Thyroid gland (tissue), 4 donors: ENCODE data around the gene METTL1. TPM values are rescaled to one million over a fixed set of nuclear protein-coding genes. Genes with fewer than 3 reads are reported as not detected.

ENCODE experiments used
- DNase-seq, 2 donors: peaks; one replicate each; pipeline ENCODE4 v3.0.0-alpha.2; 2019
- H3K27ac ChIP-seq, 3 donors: fragments of 200-600 bp; sonication (generic); 1 replicate in 2 of 3; 2 replicates in 1 of 3; pipeline ENCODE4 v1.5.1; 2016 to 2019; ENCODE audit warnings: mild to moderate bottlenecking in 1 of 3, moderate library complexity in 1 of 3
- H3K27me3 ChIP-seq: fragments of 200-600 bp; sonication (generic); one replicate; pipeline ENCODE4 v1.5.1; 2019
- H3K36me3 ChIP-seq, 2 donors: fragments of 200-600 bp; sonication (generic); one replicate each; pipeline ENCODE4 v1.5.1; 2016 to 2019
- H3K4me1 ChIP-seq, 2 donors: fragments of 200-600 bp; sonication (generic); one replicate each; pipeline ENCODE4 v1.5.1; 2017 to 2019
- H3K4me3 ChIP-seq, 3 donors: fragments of 200-600 bp; sonication (generic); replicated peaks in 1 of 3; 1 replicate in 2 of 3; 2 replicates in 1 of 3; pipeline ENCODE4 v1.5.1; 2016; ENCODE audit warnings: mild to moderate bottlenecking in 1 of 3
- H3K9me3 ChIP-seq: fragments of 200-600 bp; sonication (generic); one replicate; pipeline ENCODE4 v1.5.1; 2017
- POLR2A ChIP-seq, 2 donors: fragments of 450-650 bp; IDR thresholded peaks; one replicate each; pipeline ENCODE4 v1.6.1; 2017; ENCODE audit warnings: antibody characterized with exemption in 2 of 2, mild to moderate bottlenecking in 2 of 2, moderate library complexity in 1 of 2
- WGBS, 2 donors: methylation state at CpG; one replicate each; pipeline ENCODE4 v1.1.5; 2017; 5-methylcytosine and 5-hydroxymethylcytosine counted together
- intact Hi-C: fragments of 100-400 bp; cut with DNase I; formaldehyde crosslinking; loops from one replicate; pipeline ENCODE4 v1.15.1; 2023
- total RNA-seq, 4 donors: library from RNA; depleted of rRNA; stranded (reverse); fragments of >200 nt; gene quantifications; one replicate each; pipeline ENCODE4 v1.2.3, GENCODE V29; 2016
- TF ChIP-seq, protein P1 (sequence below), 6 experiments: fragments of 200-600 bp in 3 of 6; fragments of 450-650 bp in 3 of 6; sonication (generic) in 3 of 6; IDR thresholded peaks; one replicate each; pipeline ENCODE4 v1.5.1; 2016 to 2019; ENCODE audit warnings: antibody characterized with exemption in 6 of 6, mild to moderate bottlenecking in 2 of 6, inconsistent platforms in 1 of 6, moderate library complexity in 1 of 6

METTL1 gene
- total RNA-seq, 4 donors from 2014 or later = 7.9 to 24.5 (median 13.1) TPM

GRCh38 chr12:57816001-57816854 lies 44.3 kb upstream of the METTL1 start:
- Histone ChIP-seq H3K4me1 (peaks cover 10 to 14% of the 10 kb centered on the region in 2 donors), H3K9me3 (no peaks in the 10 kb centered on the region), H3K4me3 (no peak overlapping the region), H3K27me3 (no peaks in the 10 kb centered on the region), H3K27ac (peak overlapping the region in 1 of 3 donors; percentile 23), H3K36me3 (peaks cover 6 to 26% of the 10 kb centered on the region in 2 donors)
- DNase-seq = no peak
- intact Hi-C loops = no loop called here
- 46 to 69% methylated on average over 3 of the region's 3 CpGs for WGBS, 2 donors
- no peak for TF ChIP-seq POLR2A (IDR thresholded peaks at IDR 0.05)

DNA sequence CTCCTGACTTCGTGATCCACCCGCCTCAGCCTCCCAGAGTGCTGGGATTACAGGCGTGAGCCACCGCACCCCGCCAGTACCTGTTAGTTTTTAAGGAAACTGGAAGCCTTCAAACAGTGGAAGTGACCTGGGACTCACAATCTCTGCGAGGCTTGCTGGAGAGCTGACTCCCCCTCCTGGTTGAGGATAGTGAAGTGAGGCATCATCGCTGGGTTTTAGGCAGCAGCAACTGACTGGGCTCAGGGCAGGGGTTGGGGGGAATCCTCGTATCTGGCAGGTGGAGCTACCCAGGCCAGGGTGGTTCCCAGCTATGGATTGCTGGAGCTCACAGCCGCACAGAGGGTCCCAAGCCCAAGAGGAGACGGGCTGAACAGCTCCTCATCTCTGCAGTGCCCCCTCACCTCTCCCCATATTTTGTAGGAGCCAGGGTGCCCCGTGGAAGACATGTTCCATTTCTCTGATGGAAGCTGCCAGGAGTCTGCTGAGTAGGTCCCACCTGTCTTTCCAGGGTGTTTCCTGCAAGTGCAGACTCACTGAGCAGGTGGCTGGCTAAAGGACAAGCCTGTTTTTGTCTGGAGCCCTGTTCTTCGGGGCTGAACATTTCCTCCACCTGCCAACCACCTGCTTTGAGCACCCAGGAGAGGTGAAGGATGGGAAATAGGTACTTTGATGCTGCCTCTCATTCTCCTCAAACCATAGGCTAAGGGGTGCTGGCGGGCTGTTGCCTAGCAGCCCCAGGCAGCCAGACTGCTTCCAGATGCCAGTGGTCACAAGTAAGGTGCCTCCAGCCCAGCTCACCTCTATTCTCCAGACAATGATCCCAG lies 43.5 kb upstream of the METTL1 start:
- H3K27ac ChIP-seq = no peak overlapping the region
- H3K4me1 ChIP-seq = peaks cover 10 to 14% of the 10 kb centered on the region in 2 donors
- H3K36me3 ChIP-seq = peaks cover 9 to 22% of the 10 kb centered on the region in 2 donors

DNA sequence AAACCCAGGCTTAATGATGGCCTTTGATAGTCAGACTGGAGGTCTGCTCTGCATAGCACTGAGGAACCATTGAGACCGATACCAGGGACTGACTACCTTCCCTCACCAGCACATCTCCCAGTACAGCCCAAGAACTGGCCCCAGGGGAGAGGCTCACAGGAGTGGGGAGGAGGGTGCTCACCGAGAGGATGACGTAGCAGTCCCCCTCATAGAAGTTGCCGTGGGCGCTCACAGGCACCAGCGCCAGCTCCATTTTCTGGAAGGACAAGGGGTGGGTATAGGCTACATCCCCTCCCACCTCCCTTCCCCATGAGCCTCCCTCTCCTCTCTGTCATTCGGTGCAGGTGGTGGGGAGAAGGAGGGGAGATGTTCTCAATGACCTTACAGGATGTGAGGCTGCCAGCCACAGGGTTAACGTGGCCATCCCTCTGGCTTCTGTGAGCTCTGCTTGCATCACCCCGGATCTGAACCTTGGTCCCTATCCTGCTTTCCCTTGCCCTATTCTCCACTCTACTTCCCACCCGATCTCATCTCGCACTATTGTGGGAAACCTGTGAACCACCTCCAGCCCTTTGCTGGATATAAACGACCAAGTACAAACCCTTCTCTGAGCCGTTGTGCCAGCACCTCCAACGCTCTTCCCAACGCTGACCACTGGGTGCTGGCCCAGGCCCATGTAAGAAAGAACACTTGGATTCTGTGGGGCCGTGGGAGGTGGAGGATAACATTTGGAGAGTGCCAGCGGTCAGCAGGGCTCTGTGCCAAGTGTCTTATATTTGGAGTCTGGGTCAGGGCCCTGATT lies 42.3 kb upstream of the METTL1 start:
- peak; percentile 29 to 40 for DNase-seq
- H3K9me3 ChIP-seq = no peaks in the 10 kb centered on the region
- peaks cover 12 to 13% of the 10 kb centered on the region in 2 donors for H3K36me3 ChIP-seq
- peaks cover 10 to 14% of the 10 kb centered on the region in 2 donors for H3K4me1 ChIP-seq
- TF ChIP-seq, protein P1, sequence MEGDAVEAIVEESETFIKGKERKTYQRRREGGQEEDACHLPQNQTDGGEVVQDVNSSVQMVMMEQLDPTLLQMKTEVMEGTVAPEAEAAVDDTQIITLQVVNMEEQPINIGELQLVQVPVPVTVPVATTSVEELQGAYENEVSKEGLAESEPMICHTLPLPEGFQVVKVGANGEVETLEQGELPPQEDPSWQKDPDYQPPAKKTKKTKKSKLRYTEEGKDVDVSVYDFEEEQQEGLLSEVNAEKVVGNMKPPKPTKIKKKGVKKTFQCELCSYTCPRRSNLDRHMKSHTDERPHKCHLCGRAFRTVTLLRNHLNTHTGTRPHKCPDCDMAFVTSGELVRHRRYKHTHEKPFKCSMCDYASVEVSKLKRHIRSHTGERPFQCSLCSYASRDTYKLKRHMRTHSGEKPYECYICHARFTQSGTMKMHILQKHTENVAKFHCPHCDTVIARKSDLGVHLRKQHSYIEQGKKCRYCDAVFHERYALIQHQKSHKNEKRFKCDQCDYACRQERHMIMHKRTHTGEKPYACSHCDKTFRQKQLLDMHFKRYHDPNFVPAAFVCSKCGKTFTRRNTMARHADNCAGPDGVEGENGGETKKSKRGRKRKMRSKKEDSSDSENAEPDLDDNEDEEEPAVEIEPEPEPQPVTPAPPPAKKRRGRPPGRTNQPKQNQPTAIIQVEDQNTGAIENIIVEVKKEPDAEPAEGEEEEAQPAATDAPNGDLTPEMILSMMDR (IDR thresholded peaks at IDR 0.05) = no peak
- no peak for TF ChIP-seq POLR2A (IDR thresholded peaks at IDR 0.05)
- no peak overlapping the region for H3K4me3 ChIP-seq
- intact Hi-C loops = no loop called here
- H3K27me3 ChIP-seq = no peaks in the 10 kb centered on the region
- no peak overlapping the region for H3K27ac ChIP-seq
- WGBS, 2 donors = 60 to 69% methylated on average over 17 of the region's 17 CpGs

More for the DNA sequence above, 43.5 kb upstream of the METTL1 start:
- no peak overlapping the region for H3K4me3 ChIP-seq
- H3K27me3 ChIP-seq = no peaks in the 10 kb centered on the region
- intact Hi-C loops = no loop called here
- DNase-seq = no peak
- 75 to 89% methylated on average over 11 of the region's 13 CpGs for WGBS, 2 donors
- H3K9me3 ChIP-seq = no peaks in the 10 kb centered on the region
- TF ChIP-seq, protein P1 (IDR thresholded peaks at IDR 0.05) = no peak
- TF ChIP-seq POLR2A (IDR thresholded peaks at IDR 0.05) = no peak

DNA sequence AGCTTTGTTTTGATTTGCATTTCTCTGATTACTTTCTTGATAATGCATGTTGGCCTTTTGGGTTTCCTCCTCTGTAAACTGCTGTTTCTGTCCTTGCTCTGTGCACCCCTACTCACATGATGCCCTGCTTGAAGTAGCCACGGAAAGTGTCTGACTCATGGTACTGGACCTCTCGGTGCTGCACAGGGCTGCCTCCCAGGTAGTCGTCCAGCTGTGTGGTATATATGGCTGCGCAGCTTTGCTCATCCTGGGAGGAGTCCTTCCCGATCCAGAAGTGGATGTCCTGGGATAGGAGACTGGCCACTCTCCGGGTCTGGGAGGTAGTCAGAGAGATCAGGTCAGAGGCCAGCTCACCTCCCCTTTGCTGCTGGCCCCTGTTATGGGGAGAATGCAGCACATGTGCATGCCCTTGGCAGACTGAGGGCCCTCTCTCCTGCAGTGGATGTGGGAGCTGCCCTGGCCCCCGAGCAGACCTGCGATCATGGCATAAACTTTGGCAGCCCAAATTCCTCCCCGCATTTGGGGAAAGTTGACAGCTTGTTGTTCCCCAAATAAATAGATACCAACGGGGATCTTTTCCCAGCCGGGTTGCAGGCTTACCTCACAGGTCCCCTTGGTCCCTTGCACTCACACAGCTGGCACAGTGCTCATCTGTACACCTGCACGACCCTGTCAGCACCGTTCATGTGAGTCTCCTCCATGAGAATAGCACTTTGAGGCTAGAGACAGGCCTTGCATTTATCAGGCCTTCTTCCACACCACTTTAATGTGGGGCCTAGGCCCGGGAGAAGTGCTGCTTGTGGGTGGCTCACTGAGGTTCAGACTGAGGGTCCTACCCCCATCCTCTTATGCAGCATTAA lies 41.4 kb upstream of the METTL1 start:
- TF ChIP-seq, protein P1 (IDR thresholded peaks at IDR 0.05) = no peak
- no peak for TF ChIP-seq POLR2A (IDR thresholded peaks at IDR 0.05)
- intact Hi-C loops = no loop called here
- no peaks in the 10 kb centered on the region for H3K27me3 ChIP-seq
- 77 to 84% methylated on average over 5 to 14 of the region's 14 CpGs for WGBS, 2 donors
- no peak for DNase-seq
- no peak overlapping the region for H3K4me3 ChIP-seq
- H3K27ac ChIP-seq = no peak overlapping the region
- H3K4me1 ChIP-seq = peaks cover 10 to 14% of the 10 kb centered on the region in 2 donors
- no peaks in the 10 kb centered on the region for H3K9me3 ChIP-seq
- H3K36me3 ChIP-seq = peaks cover 13 to 20% of the 10 kb centered on the region in 2 donors
